Measurements from ENCODE around the gene BIRC2.

GRCh38 chr11:102423936-102424335 is 76.9 kb downstream of the BIRC2 start:
- TF ChIP-seq POLR2AphosphoS5 (IDR thresholded peaks at IDR 0.05) (no peak), CTCF (IDR thresholded peaks at IDR 0.05 in 8 of 11, conservative IDR thresholded peaks at IDR 0.05 in 3 of 11) (no peak), POLR2A (IDR thresholded peaks at IDR 0.05) (no peak)

Data from spleen (tissue), 7 donors.